Neural cell (in vitro differentiated cells): Measurements from ENCODE around the gene NRN1L. TPM values are rescaled to one million over a fixed set of nuclear protein-coding genes. Genes with fewer than 3 reads are reported as not detected.

ENCODE experiments used
- H2AFZ ChIP-seq: fragments of 200-600, 300-800 bp; sonication (generic), shearing (Covaris generic); 2 replicates; pipeline ENCODE4 v1.6.0; 2014; ENCODE audit warnings: low read depth, mild to moderate bottlenecking, antibody characterized with exemption, low read length, moderate library complexity
- H3F3A ChIP-seq: fragments of 200-600 bp; shearing (Covaris generic); 2 replicates; pipeline ENCODE4 v1.6.1; 2016; ENCODE audit warnings: mild to moderate bottlenecking, moderate library complexity, mixed read lengths, antibody characterized with exemption, low read length; ENCODE audit not compliant: insufficient read depth, poor library complexity, severe bottlenecking
- H3K27ac ChIP-seq: fragments of 200-600, 300-800 bp; sonication (generic), shearing (Covaris generic); 2 replicates; pipeline ENCODE4 v1.5.1; 2014; ENCODE audit warnings: mild to moderate bottlenecking, low read length, moderate library complexity
- H3K27me3 ChIP-seq: fragments of 300-800, 200-600 bp; sonication (generic), shearing (Covaris generic); 2 replicates; pipeline ENCODE4 v1.6.0; 2014; ENCODE audit warnings: mild to moderate bottlenecking, low read depth, low read length, moderate library complexity; ENCODE audit not compliant: insufficient read depth
- H3K36me3 ChIP-seq: fragments of 300-800, 200-600 bp; sonication (generic), shearing (Covaris generic); 2 replicates; pipeline ENCODE4 v1.5.1; 2014; ENCODE audit warnings: mild to moderate bottlenecking, antibody characterized with exemption, low read length, moderate library complexity; ENCODE audit not compliant: insufficient read depth
- H3K4me2 ChIP-seq: fragments of 300-800, 200-600 bp; sonication (generic), shearing (Covaris generic); 2 replicates; pipeline ENCODE4 v1.6.0; 2014; ENCODE audit warnings: mild to moderate bottlenecking, low read length
- H3K4me3 ChIP-seq: fragments of 300-800, 200-600 bp; sonication (generic), shearing (Covaris generic); 2 replicates; pipeline ENCODE4 v1.5.1; 2014; ENCODE audit warnings: mild to moderate bottlenecking, low read length, moderate library complexity
- H3K79me2 ChIP-seq: fragments of 200-600 bp; shearing (Covaris generic); replicated peaks from 2 replicates; pipeline ENCODE4 v1.6.0; 2014; ENCODE audit warnings: mild to moderate bottlenecking, low read length, moderate library complexity; ENCODE audit not compliant: insufficient read depth
- H3K9ac ChIP-seq: fragments of 300-800, 200-600 bp; sonication (generic), shearing (Covaris generic); 2 replicates; pipeline ENCODE4 v1.6.1; 2016; ENCODE audit warnings: mild to moderate bottlenecking, low read length, mixed read lengths
- H3K9me2 ChIP-seq: fragments of 200-600 bp; shearing (Covaris generic); 2 replicates; pipeline ENCODE4 v1.6.1; 2016; ENCODE audit warnings: mild to moderate bottlenecking, low read length, mixed read lengths; ENCODE audit not compliant: insufficient read depth
- H3K9me3 ChIP-seq: fragments of 200-600, 300-800 bp; sonication (generic), shearing (Covaris generic); 2 replicates; pipeline ENCODE4 v1.6.1; 2016; ENCODE audit warnings: mild to moderate bottlenecking, mixed run types, low read length, moderate library complexity, mixed read lengths
- H4K20me1 ChIP-seq: fragments of 200-600 bp; shearing (Covaris generic); 2 replicates; pipeline ENCODE4 v1.6.1; 2016; ENCODE audit warnings: mild to moderate bottlenecking, mixed run types; ENCODE audit not compliant: insufficient read depth
- EP300 ChIP-seq: fragments of 450-650 bp; conservative IDR thresholded peaks from 2 replicates; pipeline ENCODE4 v1.6.1; 2014; ENCODE audit warnings: antibody characterized with exemption, mild to moderate bottlenecking, moderate library complexity; ENCODE audit not compliant: poor library complexity, severe bottlenecking
- EZH2 ChIP-seq: fragments of 200-600, 300-800 bp; shearing (Covaris generic), sonication (generic); IDR thresholded peaks from 2 replicates; pipeline ENCODE4 v1.6.1; 2014; ENCODE audit warnings: antibody characterized with exemption, low read length, borderline replicate concordance, mild to moderate bottlenecking; ENCODE audit not compliant: insufficient read depth, poor library complexity, severe bottlenecking
- MXI1 ChIP-seq: fragments of 450-650 bp; conservative IDR thresholded peaks from 2 replicates; pipeline ENCODE4 v1.6.1; 2014; ENCODE audit warnings: antibody characterized with exemption, mild to moderate bottlenecking; ENCODE audit not compliant: poor library complexity, severe bottlenecking
- POLR2AphosphoS5 ChIP-seq: IDR thresholded peaks from 2 replicates; pipeline ENCODE4 v1.6.1; 2012
- RAD21 ChIP-seq: fragments of 450-650 bp; conservative IDR thresholded peaks from 2 replicates; pipeline ENCODE4 v1.6.1; 2014; ENCODE audit warnings: antibody characterized with exemption, mild to moderate bottlenecking, moderate library complexity
- SMC3 ChIP-seq: fragments of 450-650 bp; conservative IDR thresholded peaks from 2 replicates; pipeline ENCODE4 v1.6.1; 2014; ENCODE audit warnings: antibody characterized with exemption, mild to moderate bottlenecking, moderate library complexity; ENCODE audit not compliant: poor library complexity
- TAF1 ChIP-seq: IDR thresholded peaks from 2 replicates; pipeline ENCODE4 v1.6.1; 2012; ENCODE audit warnings: low read depth
- polyA plus RNA-seq: library from polyadenylated mRNA; depleted of rRNA; stranded (reverse); fragments of >200 nt; gene quantifications from 2 replicates; pipeline ENCODE4 v1.2.3, GENCODE V29; 2014
- TF ChIP-seq, protein P1 (sequence below): fragments of 450-650 bp; IDR thresholded peaks from 2 replicates; pipeline ENCODE4 v1.5.1; 2014; ENCODE audit warnings: antibody characterized with exemption, mild to moderate bottlenecking, moderate library complexity; ENCODE audit not compliant: poor library complexity, severe bottlenecking
- TF ChIP-seq, protein P2 (sequence below): IDR thresholded peaks from 2 replicates; pipeline ENCODE4 v1.6.1; 2012; ENCODE audit warnings: borderline replicate concordance

The NRN1L gene
- polyA plus RNA-seq, 1 donor from 2014 or later, result not detected

DNA sequence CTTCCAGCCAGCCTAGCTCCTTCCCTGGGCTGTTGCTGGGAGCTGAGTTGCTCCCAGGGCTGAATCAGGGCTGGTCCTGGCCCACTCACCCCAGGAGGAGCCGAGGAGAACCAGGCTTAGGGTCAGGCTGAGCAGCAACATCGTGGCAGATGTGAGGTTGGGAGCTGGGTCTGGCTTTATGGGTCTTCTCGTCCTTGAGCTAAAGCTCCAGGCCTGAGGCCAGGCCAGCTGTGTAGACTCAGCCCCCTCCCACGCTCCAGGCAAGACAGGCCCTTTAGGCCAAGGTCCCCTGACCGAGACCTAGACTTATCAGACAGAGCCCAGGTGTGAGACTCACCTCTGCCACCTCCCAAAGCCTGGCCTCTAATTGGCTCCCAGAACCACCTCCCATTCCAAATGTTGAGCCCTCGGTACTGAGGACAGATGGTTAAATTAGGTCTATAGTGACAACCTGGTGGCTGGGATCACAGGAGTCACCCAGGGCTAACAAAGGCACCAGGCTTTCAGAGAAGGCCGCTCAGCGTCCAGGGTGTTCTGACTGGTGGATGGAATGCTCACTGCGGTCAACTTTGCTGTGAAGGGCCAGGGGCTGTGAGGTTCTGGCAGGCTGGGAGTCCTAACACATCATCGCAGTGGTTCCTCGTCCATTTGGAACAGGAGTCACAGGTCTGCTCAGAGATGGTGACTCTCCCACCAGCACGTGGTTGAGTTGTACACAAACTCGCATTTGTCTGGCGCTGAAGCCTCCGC is 47.2 kb downstream of the NRN1L start, which contains the start of gene CTRL:
TSS of gene CTRL (minus strand) at position 151 of the 750 bp plus-strand sequence. CDS start at position 141, 10 bp downstream.
- Histone ChIP-seq H3K79me2 (no peaks in the 10 kb centered on the region), H3K27ac (no peak within 1 kb of the TSS), H4K20me1 (no peaks in the 10 kb centered on the region), H2AFZ (no peak within 1 kb of the TSS), H3K4me3 (no peak within 1 kb of the TSS), H3K36me3 (no peaks in the 10 kb centered on the region), H3K9me2 (no peaks in the 10 kb centered on the region), H3K4me2 (no peak within 1 kb of the TSS), H3K27me3 (no peaks in the 10 kb centered on the region), H3K9me3 (no peaks in the 10 kb centered on the region), H3K9ac (no peak within 1 kb of the TSS), H3F3A (no peaks in the 10 kb centered on the region)
- TF ChIP-seq POLR2AphosphoS5, result no peak
- no peak for TF ChIP-seq MXI1
- TF ChIP-seq RAD21, result no peak

DNA sequence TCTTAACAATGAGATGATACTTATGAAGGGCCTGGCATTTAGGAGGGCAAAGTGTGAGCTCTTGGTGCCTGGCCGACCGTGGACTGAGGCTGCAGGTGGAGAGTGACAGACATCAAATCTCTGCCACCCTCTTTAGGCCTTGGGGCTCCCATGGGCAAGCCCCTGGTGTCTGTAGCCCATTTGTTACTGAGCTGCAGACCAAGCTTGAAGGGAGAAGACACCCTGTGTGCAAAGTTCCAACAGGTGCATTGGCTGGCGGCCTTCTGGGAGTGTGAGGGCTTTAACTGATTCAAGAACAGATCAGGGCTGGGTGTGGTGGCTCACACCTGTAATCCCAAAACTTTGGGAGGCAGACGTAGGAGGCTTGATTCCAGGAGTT is 47.8 kb downstream of the NRN1L start:
- Histone ChIP-seq H4K20me1 (no peaks in the 10 kb centered on the region), H3K27ac (no peak overlapping the region), H3K9me3 (no peaks in the 10 kb centered on the region), H3F3A (no peaks in the 10 kb centered on the region), H3K4me2 (no peak overlapping the region), H3K4me3 (no peak overlapping the region), H3K9me2 (no peaks in the 10 kb centered on the region), H3K79me2 (no peaks in the 10 kb centered on the region), H3K9ac (no peak overlapping the region), H3K27me3 (no peaks in the 10 kb centered on the region), H2AFZ (no peak overlapping the region), H3K36me3 (no peaks in the 10 kb centered on the region)
- TF ChIP-seq MXI1 (no peak), TAF1 (no peak)

DNA sequence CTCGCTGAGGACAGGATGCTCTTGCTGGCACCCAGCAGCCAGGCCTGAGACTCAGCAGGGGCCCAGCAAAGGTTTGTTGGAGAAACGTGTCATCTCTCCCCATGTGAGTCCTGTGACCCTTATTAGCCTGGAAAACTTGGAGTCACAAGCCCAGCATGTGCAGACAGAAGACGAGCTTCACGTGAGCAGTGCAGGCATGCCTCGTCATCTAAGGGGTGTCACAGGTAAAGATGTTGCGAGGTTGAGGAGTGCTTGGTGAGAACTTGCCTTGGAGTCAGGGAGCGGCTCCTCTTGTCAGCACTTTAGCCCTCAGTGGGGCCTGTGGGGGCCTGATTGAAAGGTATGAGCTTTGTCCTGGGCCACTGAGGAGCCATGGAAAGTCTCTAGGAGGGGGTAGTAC is 49.1 kb downstream of the NRN1L start:
- Histone ChIP-seq H3K27ac (no peak overlapping the region), H3K4me2 (no peak overlapping the region), H3K36me3 (no peaks in the 10 kb centered on the region), H3K27me3 (no peaks in the 10 kb centered on the region), H3K4me3 (peak overlapping the region; percentile 100), H3K9ac (no peak overlapping the region), H3K9me3 (no peaks in the 10 kb centered on the region), H3F3A (no peaks in the 10 kb centered on the region), H3K79me2 (no peaks in the 10 kb centered on the region), H2AFZ (no peak overlapping the region), H4K20me1 (no peaks in the 10 kb centered on the region), H3K9me2 (no peaks in the 10 kb centered on the region)
- TF ChIP-seq TAF1, result no peak
- TF ChIP-seq RAD21, result no peak
- TF ChIP-seq, protein P1, sequence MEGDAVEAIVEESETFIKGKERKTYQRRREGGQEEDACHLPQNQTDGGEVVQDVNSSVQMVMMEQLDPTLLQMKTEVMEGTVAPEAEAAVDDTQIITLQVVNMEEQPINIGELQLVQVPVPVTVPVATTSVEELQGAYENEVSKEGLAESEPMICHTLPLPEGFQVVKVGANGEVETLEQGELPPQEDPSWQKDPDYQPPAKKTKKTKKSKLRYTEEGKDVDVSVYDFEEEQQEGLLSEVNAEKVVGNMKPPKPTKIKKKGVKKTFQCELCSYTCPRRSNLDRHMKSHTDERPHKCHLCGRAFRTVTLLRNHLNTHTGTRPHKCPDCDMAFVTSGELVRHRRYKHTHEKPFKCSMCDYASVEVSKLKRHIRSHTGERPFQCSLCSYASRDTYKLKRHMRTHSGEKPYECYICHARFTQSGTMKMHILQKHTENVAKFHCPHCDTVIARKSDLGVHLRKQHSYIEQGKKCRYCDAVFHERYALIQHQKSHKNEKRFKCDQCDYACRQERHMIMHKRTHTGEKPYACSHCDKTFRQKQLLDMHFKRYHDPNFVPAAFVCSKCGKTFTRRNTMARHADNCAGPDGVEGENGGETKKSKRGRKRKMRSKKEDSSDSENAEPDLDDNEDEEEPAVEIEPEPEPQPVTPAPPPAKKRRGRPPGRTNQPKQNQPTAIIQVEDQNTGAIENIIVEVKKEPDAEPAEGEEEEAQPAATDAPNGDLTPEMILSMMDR, result no peak
- no peak for TF ChIP-seq POLR2AphosphoS5
- no peak for TF ChIP-seq SMC3
- TF ChIP-seq, protein P2, sequence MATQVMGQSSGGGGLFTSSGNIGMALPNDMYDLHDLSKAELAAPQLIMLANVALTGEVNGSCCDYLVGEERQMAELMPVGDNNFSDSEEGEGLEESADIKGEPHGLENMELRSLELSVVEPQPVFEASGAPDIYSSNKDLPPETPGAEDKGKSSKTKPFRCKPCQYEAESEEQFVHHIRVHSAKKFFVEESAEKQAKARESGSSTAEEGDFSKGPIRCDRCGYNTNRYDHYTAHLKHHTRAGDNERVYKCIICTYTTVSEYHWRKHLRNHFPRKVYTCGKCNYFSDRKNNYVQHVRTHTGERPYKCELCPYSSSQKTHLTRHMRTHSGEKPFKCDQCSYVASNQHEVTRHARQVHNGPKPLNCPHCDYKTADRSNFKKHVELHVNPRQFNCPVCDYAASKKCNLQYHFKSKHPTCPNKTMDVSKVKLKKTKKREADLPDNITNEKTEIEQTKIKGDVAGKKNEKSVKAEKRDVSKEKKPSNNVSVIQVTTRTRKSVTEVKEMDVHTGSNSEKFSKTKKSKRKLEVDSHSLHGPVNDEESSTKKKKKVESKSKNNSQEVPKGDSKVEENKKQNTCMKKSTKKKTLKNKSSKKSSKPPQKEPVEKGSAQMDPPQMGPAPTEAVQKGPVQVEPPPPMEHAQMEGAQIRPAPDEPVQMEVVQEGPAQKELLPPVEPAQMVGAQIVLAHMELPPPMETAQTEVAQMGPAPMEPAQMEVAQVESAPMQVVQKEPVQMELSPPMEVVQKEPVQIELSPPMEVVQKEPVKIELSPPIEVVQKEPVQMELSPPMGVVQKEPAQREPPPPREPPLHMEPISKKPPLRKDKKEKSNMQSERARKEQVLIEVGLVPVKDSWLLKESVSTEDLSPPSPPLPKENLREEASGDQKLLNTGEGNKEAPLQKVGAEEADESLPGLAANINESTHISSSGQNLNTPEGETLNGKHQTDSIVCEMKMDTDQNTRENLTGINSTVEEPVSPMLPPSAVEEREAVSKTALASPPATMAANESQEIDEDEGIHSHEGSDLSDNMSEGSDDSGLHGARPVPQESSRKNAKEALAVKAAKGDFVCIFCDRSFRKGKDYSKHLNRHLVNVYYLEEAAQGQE, result no peak
- no peak for TF ChIP-seq MXI1
- TF ChIP-seq EZH2, result no peak
- TF ChIP-seq EP300, result no peak
